ENCODE measurements around the gene HORMAD1.

GRCh38 chr1:150695561-150695960 lies 25.1 kb downstream of the HORMAD1 start:
- TF ChIP-seq FOXM1 (IDR thresholded peaks at IDR 0.05; ENCODE audit: borderline replicate concordance): no peak
- no peak for TF ChIP-seq SP1 (IDR thresholded peaks at IDR 0.05)
- no peak for TF ChIP-seq ZNF384 (IDR thresholded peaks at IDR 0.05)
- TF ChIP-seq FOXK2 (IDR thresholded peaks at IDR 0.05): no peak
- TF ChIP-seq SUZ12 (IDR thresholded peaks at IDR 0.05): no peak
- no peak for TF ChIP-seq LEF1 (IDR thresholded peaks at IDR 0.05; ENCODE audit: borderline replicate concordance)
- no peak for TF ChIP-seq ELF4 (IDR thresholded peaks at IDR 0.05)
